OCI-LY1 (cell line): Measurements from ENCODE around the gene GULP1.
"Not testable (repeated sequence)": the region's sequence is repeated elsewhere in the genome, so short reads cannot be mapped to it uniquely, and the experiment has no call there.

Experiments used
- H2AFZ ChIP-seq: fragments of 200-600 bp; sonication (generic), shearing (Covaris generic); 2 replicates; pipeline ENCODE4 v1.6.0; 2014; ENCODE audit warnings: antibody characterized with exemption, mild to moderate bottlenecking, low read length
- H3F3A ChIP-seq: fragments of 200-600 bp; sonication (generic), shearing (Covaris generic); 2 replicates; pipeline ENCODE4 v1.6.0; 2014; ENCODE audit warnings: mild to moderate bottlenecking, antibody characterized with exemption, low read length, moderate library complexity; ENCODE audit not compliant: insufficient read depth
- H3K27ac ChIP-seq: fragments of 200-600 bp; sonication (generic); 2 replicates; pipeline ENCODE4 v1.5.1; 2014; ENCODE audit warnings: low read length, mixed run types, mild to moderate bottlenecking, low read depth; ENCODE audit not compliant: poor library complexity, severe bottlenecking
- H3K27me3 ChIP-seq: fragments of 200-600 bp; sonication (generic); 2 replicates; pipeline ENCODE4 v1.6.0; 2014; ENCODE audit warnings: antibody characterized with exemption, mild to moderate bottlenecking, low read length, moderate library complexity; ENCODE audit not compliant: insufficient read depth
- H3K36me3 ChIP-seq: fragments of 200-600 bp; sonication (generic); 2 replicates; pipeline ENCODE4 v1.6.1; 2014; ENCODE audit warnings: mild to moderate bottlenecking, antibody characterized with exemption, low read length, moderate library complexity, mixed read lengths; ENCODE audit not compliant: insufficient read depth
- H3K4me1 ChIP-seq: fragments of 200-600 bp; sonication (generic); 2 replicates; pipeline ENCODE4 v1.5.1; 2014; ENCODE audit warnings: mild to moderate bottlenecking, low read length, moderate library complexity; ENCODE audit not compliant: insufficient read depth, severe bottlenecking
- H3K4me2 ChIP-seq: fragments of 200-600 bp; sonication (generic), shearing (Covaris generic); 2 replicates; pipeline ENCODE4 v1.6.1; 2014; ENCODE audit warnings: low read length
- H3K4me3 ChIP-seq: fragments of 200-600 bp; sonication (generic); 2 replicates; pipeline ENCODE4 v1.5.1; 2014; ENCODE audit warnings: low read length, low read depth, mild to moderate bottlenecking, mixed read lengths; ENCODE audit not compliant: poor library complexity, severe bottlenecking
- H3K79me2 ChIP-seq: fragments of 200-600 bp; shearing (Covaris generic); 2 replicates; pipeline ENCODE4 v1.6.1; 2016; ENCODE audit warnings: mixed run types, low read length, mixed read lengths; ENCODE audit not compliant: insufficient read depth
- H3K9ac ChIP-seq: fragments of 200-600 bp; sonication (generic), shearing (Covaris generic); 2 replicates; pipeline ENCODE4 v1.6.1; 2014; ENCODE audit warnings: mild to moderate bottlenecking, low read length, mixed read lengths
- H3K9me2 ChIP-seq: fragments of 200-600 bp; sonication (generic), shearing (Covaris generic); 2 replicates; pipeline ENCODE4 v1.6.1; 2014; ENCODE audit warnings: low read depth, mild to moderate bottlenecking, low read length, mixed read lengths
- H3K9me3 ChIP-seq: fragments of 200-600 bp; shearing (Covaris generic); 2 replicates; pipeline ENCODE4 v1.6.1; 2014; ENCODE audit warnings: low read length, mixed read lengths
- H4K20me1 ChIP-seq: fragments of 200-600 bp; sonication (generic), shearing (Covaris generic); 2 replicates; pipeline ENCODE4 v1.6.0; 2016; ENCODE audit warnings: mild to moderate bottlenecking, low read length; ENCODE audit not compliant: insufficient read depth
- CTCF ChIP-seq: fragments of 200-600 bp; sonication (generic), shearing (Covaris generic); IDR thresholded peaks from 2 replicates; pipeline ENCODE4 v1.5.1; 2017; ENCODE audit warnings: mild to moderate bottlenecking, antibody characterized with exemption, low read length, moderate library complexity, mixed read lengths
- EZH2 ChIP-seq: fragments of 200-600 bp; sonication (generic), shearing (Covaris generic); IDR thresholded peaks from 2 replicates; pipeline ENCODE4 v1.8.0; 2017; ENCODE audit warnings: borderline replicate concordance, mixed run types, mild to moderate bottlenecking, antibody characterized with exemption, low read length, moderate library complexity, mixed read lengths

The GULP1 gene

GRCh38 chr2:188459061-188459460, 167.4 kb downstream of the GULP1 start:
- Histone ChIP-seq H3F3A (no peaks in the 10 kb centered on the region), H3K4me1 (no peaks in the 10 kb centered on the region), H3K27ac (no peak overlapping the region), H3K9ac (no peak overlapping the region), H2AFZ (no peak overlapping the region), H3K79me2 (no peaks in the 10 kb centered on the region), H3K9me2 (no peaks in the 10 kb centered on the region), H3K4me3 (no peak overlapping the region), H3K36me3 (no peaks in the 10 kb centered on the region), H3K27me3 (no peaks in the 10 kb centered on the region), H3K4me2 (no peak overlapping the region), H3K9me3 (no peaks in the 10 kb centered on the region), H4K20me1 (no peaks in the 10 kb centered on the region)
- TF ChIP-seq EZH2 (no peak), CTCF (no peak)

- H3K79me2 ChIP-seq = not testable (repeated sequence)
Observed at GRCh38 chr2:188466078-188466477, 174.4 kb downstream of the GULP1 start.

DNA sequence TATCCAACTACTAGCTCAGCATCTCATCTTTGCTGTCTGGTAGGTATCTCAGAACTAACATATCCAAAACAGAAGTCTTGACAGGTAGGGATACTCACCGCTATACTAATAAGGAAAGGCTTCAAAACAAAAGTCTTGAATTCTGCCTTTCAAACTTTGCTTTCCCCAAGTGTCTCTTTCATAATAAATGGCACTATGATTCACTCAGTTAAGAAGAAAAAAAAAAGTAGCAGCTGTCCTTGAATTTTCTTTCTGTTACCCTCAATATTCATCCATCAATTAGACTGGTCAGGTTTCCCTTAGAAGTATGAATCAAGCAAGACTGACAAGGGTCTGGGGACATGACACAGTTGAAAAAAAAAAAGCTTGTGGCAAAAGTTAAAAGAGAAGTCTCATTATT, 175.1 kb downstream of the GULP1 start:
- no peaks in the 10 kb centered on the region for H3K4me1 ChIP-seq
- no peaks in the 10 kb centered on the region for H3K79me2 ChIP-seq
- no peaks in the 10 kb centered on the region for H3K9me2 ChIP-seq
- H3K4me3 ChIP-seq = no peak overlapping the region
- no peaks in the 10 kb centered on the region for H3K36me3 ChIP-seq
- no peak overlapping the region for H3K27ac ChIP-seq
- H2AFZ ChIP-seq = no peak overlapping the region
- TF ChIP-seq EZH2 (no peak), CTCF (no peak)
- H3F3A ChIP-seq = no peaks in the 10 kb centered on the region
- H3K4me2 ChIP-seq = no peak overlapping the region
- H3K9me3 ChIP-seq = no peaks in the 10 kb centered on the region
- H3K9ac ChIP-seq = no peak overlapping the region
- no peaks in the 10 kb centered on the region for H3K27me3 ChIP-seq
- no peaks in the 10 kb centered on the region for H4K20me1 ChIP-seq

More at GRCh38 chr2:188466078-188466477, 174.4 kb downstream of the GULP1 start:
- not testable (repeated sequence) for H3K9me2 ChIP-seq, H3K4me3 ChIP-seq, H3K27me3 ChIP-seq, H2AFZ ChIP-seq, H3K9ac ChIP-seq, H3K4me1 ChIP-seq, H3K9me3 ChIP-seq, H3K4me2 ChIP-seq, H3K36me3 ChIP-seq, H3K27ac ChIP-seq, H4K20me1 ChIP-seq, H3F3A ChIP-seq

- Histone ChIP-seq H3K9me3 (no peaks in the 10 kb centered on the region), H2AFZ (no peak overlapping the region), H3K4me1 (no peaks in the 10 kb centered on the region), H3K4me2 (no peak overlapping the region), H3K9me2 (no peaks in the 10 kb centered on the region), H3K4me3 (no peak overlapping the region), H3K27ac (no peak overlapping the region), H3F3A (no peaks in the 10 kb centered on the region), H3K9ac (no peak overlapping the region), H3K27me3 (no peaks in the 10 kb centered on the region), H4K20me1 (no peaks in the 10 kb centered on the region), H3K36me3 (no peaks in the 10 kb centered on the region), H3K79me2 (no peaks in the 10 kb centered on the region)
- TF ChIP-seq EZH2 (no peak), CTCF (no peak)
Observed at GRCh38 chr2:188471166-188471565, 179.5 kb downstream of the GULP1 start.
